GM18909 (cell line): Measurements from ENCODE around the gene ARMH4.

Experiments
- ATAC-seq: cut with Tn5 transposase; IDR thresholded peaks from one replicate; pipeline ENCODE4 v1.9.1; 2021; ENCODE audit warnings: mild to moderate bottlenecking; ENCODE audit not compliant: unreplicated experiment, poor library complexity

The ARMH4 gene

GRCh38 chr14:57974896-57975295, 177.1 kb downstream of the ARMH4 start:
- ATAC-seq: no peak

GRCh38 chr14:57970594-57970993, 181.4 kb downstream of the ARMH4 start:
- ATAC-seq: no peak

GRCh38 chr14:57970175-57970574, 181.8 kb downstream of the ARMH4 start:
- no peak for ATAC-seq

GRCh38 chr14:57963071-57963470, 188.9 kb downstream of the ARMH4 start:
- ATAC-seq: no peak

GRCh38 chr14:57962325-57963035, 189.5 kb downstream of the ARMH4 start:
- no peak for ATAC-seq

- no peak for ATAC-seq
Measured at GRCh38 chr14:57961786-57962060, 190.3 kb downstream of the ARMH4 start.

- no peak for ATAC-seq
Measured at GRCh38 chr14:57960946-57961785, 190.8 kb downstream of the ARMH4 start.

- no peak for ATAC-seq
Measured at GRCh38 chr14:57957441-57957840, 194.6 kb downstream of the ARMH4 start.
